Spinal cord (tissue), 10 donors: ENCODE results near the gene STPG3. TPM values are rescaled to one million over a fixed set of nuclear protein-coding genes. Genes with fewer than 3 reads are reported as not detected.
A peak's percentile ranks its signal among the peaks of the same experiment; 100 is the strongest.

Source experiments
- DNase-seq, 6 donors: peaks; one replicate each; pipeline versions ENCODE4 v3.0.0 to v3.0.0-alpha.2; 2013 to 2015; ENCODE audit warnings: low spot score in 6 of 6, low read depth in 4 of 6
- H3K27ac ChIP-seq: one replicate; pipeline ENCODE4 v1.5.1; 2013; ENCODE audit warnings: low read depth, low read length, control low read depth
- H3K27me3 ChIP-seq: one replicate; pipeline ENCODE4 v1.6.1; 2013; ENCODE audit warnings: low read length; ENCODE audit not compliant: control insufficient read depth, insufficient read depth
- H3K36me3 ChIP-seq: one replicate; pipeline ENCODE4 v1.6.1; 2013; ENCODE audit warnings: low read length; ENCODE audit not compliant: control insufficient read depth, insufficient read depth
- H3K4me1 ChIP-seq: one replicate; pipeline ENCODE4 v1.6.1; 2013; ENCODE audit warnings: low read length; ENCODE audit not compliant: control insufficient read depth, insufficient read depth
- H3K4me3 ChIP-seq: one replicate; pipeline ENCODE4 v1.5.1; 2013; ENCODE audit warnings: low read depth, low read length, control low read depth
- H3K9me3 ChIP-seq: one replicate; pipeline ENCODE4 v1.6.1; 2013; ENCODE audit warnings: low read length; ENCODE audit not compliant: control insufficient read depth, insufficient read depth
- WGBS: methylation state at CpG from one replicate; pipeline ENCODE4 v1.1.5; 2013; ENCODE audit warnings: missing lambda C conversion rate; ENCODE audit not compliant: insufficient coverage; 5-methylcytosine and 5-hydroxymethylcytosine counted together
- polyA plus RNA-seq, 2 donors: library from polyadenylated mRNA; unstranded; fragments of 120-200 nt; gene quantifications; one replicate each; pipeline ENCODE4 v1.2.1, GENCODE V29; 2013; ENCODE audit not compliant: insufficient read length in 2 of 2
- total RNA-seq, 2 donors: library from RNA; depleted of rRNA in 1 of 2; stranded (reverse); fragments of 120-200 nt in 1 of 2; fragments of >200 nt in 1 of 2; gene quantifications; one replicate each; pipeline versions ENCODE4 v1.2.3 to v1.2.4, GENCODE V29; 2013 to 2014
- donor health status: healthy.

The STPG3 gene
- total and polyA plus RNA-seq, 4 donors, result 0.32 to 0.68 TPM; not detected in 2

- WGBS, result 83% methylated on average over 13 of the region's 13 CpGs
- H3K36me3 ChIP-seq, result peaks cover 78% of the 10 kb centered on the region
- H3K4me1 ChIP-seq, result peaks cover 29% of the 10 kb centered on the region
These were observed 22.0 kb downstream of the STPG3 start for GRCh38 chr9:137273095-137273490.

GRCh38 chr9:137273611-137274320 lies 22.7 kb downstream of the STPG3 start:
- no peak overlapping the region for H3K27ac ChIP-seq
- H3K4me3 ChIP-seq, result no peak overlapping the region
- peaks cover 30% of the 10 kb centered on the region for H3K4me1 ChIP-seq
- DNase-seq, result peak in 1 of 6 donors; percentile 0
- H3K36me3 ChIP-seq, result peaks cover 72% of the 10 kb centered on the region
- no peaks in the 10 kb centered on the region for H3K9me3 ChIP-seq
- 88% methylated on average over 15 of the region's 15 CpGs for WGBS
- peaks cover 27% of the 10 kb centered on the region for H3K27me3 ChIP-seq

More at GRCh38 chr9:137273095-137273490, 22.0 kb downstream of the STPG3 start:
- Histone ChIP-seq H3K4me3 (no peak overlapping the region), H3K27ac (no peak overlapping the region), H3K9me3 (no peaks in the 10 kb centered on the region), H3K27me3 (peaks cover 22% of the 10 kb centered on the region)
- peak in 1 of 6 donors; percentile 0 for DNase-seq

GRCh38 chr9:137275203-137275587 lies 24.1 kb downstream of the STPG3 start:
- 95% methylated on average over 9 of the region's 10 CpGs for WGBS
- no peaks in the 10 kb centered on the region for H3K9me3 ChIP-seq
- peaks cover 37% of the 10 kb centered on the region for H3K27me3 ChIP-seq
- peak in 1 of 6 donors; percentile 0 for DNase-seq
- H3K4me3 ChIP-seq, result no peak overlapping the region
- H3K36me3 ChIP-seq, result peaks cover 64% of the 10 kb centered on the region
- peaks cover 30% of the 10 kb centered on the region for H3K4me1 ChIP-seq
- no peak overlapping the region for H3K27ac ChIP-seq

GRCh38 chr9:137275588-137276472 lies 24.7 kb downstream of the STPG3 start:
- Histone ChIP-seq H3K9me3 (no peaks in the 10 kb centered on the region), H3K4me1 (peaks cover 36% of the 10 kb centered on the region), H3K36me3 (peaks cover 58% of the 10 kb centered on the region), H3K27ac (no peak overlapping the region), H3K27me3 (peaks cover 43% of the 10 kb centered on the region), H3K4me3 (no peak overlapping the region)
- DNase-seq, result peak in 1 of 6 donors; percentile 2
- 80% methylated on average over 24 of the region's 24 CpGs for WGBS

GRCh38 chr9:137276473-137277328 lies 25.6 kb downstream of the STPG3 start:
- Histone ChIP-seq H3K9me3 (no peaks in the 10 kb centered on the region), H3K36me3 (peaks cover 49% of the 10 kb centered on the region), H3K4me3 (no peak overlapping the region), H3K27me3 (peaks cover 49% of the 10 kb centered on the region), H3K4me1 (peaks cover 39% of the 10 kb centered on the region), H3K27ac (peak overlapping the region; percentile 52)
- WGBS, result 47% methylated on average over 21 of the region's 30 CpGs
- peak in 1 of 6 donors; percentile 67 for DNase-seq

- peak within 1 kb of the TSS; percentile 52 for H3K27ac ChIP-seq
- H3K9me3 ChIP-seq, result no peaks in the 10 kb centered on the region
- H3K4me3 ChIP-seq, result peak within 1 kb of the TSS; percentile 36
- peaks cover 41% of the 10 kb centered on the region for H3K36me3 ChIP-seq
- 10% methylated on average over 17 of the region's 25 CpGs for WGBS
- H3K27me3 ChIP-seq, result peaks cover 54% of the 10 kb centered on the region
- peaks cover 39% of the 10 kb centered on the region for H3K4me1 ChIP-seq
- DNase-seq, result peak in 1 of 6 donors; percentile 51
These were observed 26.4 kb downstream of the STPG3 start, which contains the start of gene TOR4A for GRCh38 chr9:137277329-137278041. TOR4A (plus strand) TSS chr9:137277726; CDS start chr9:137278690, 964 bp downstream.

GRCh38 chr9:137278061-137278701 lies 27.1 kb downstream of the STPG3 start:
- Histone ChIP-seq H3K4me1 (peaks cover 39% of the 10 kb centered on the region), H3K27ac (peak overlapping the region; percentile 52), H3K27me3 (peaks cover 54% of the 10 kb centered on the region), H3K9me3 (no peaks in the 10 kb centered on the region), H3K36me3 (peaks cover 34% of the 10 kb centered on the region), H3K4me3 (peak overlapping the region; percentile 36)
- 7% methylated on average over 53 of the region's 54 CpGs for WGBS
- peak in 1 of 6 donors; percentile 7 for DNase-seq
